ENCODE measurements around the gene TOB2.

Gene TOB2

GRCh38 chr22:41401781-41402648, 44.6 kb downstream of the TOB2 start:
- TF ChIP-seq CTCF (IDR thresholded peaks at IDR 0.05; ENCODE audit: insufficient read depth, low read depth, low read length, missing control alignments) = no peak
- DNase-seq (ENCODE audit: low read depth) = no peak

GRCh38 chr22:41398921-41399320, 47.7 kb downstream of the TOB2 start:
- no peak overlapping the region for H3K4me3 ChIP-seq (ENCODE audit: low read depth, low read length)
- TF ChIP-seq CTCF (IDR thresholded peaks at IDR 0.05; ENCODE audit: insufficient read depth, low read depth, low read length, missing control alignments) = no peak
- no peak for DNase-seq (ENCODE audit: low read depth)

More at GRCh38 chr22:41401781-41402648, 44.6 kb downstream of the TOB2 start:
- H3K4me3 ChIP-seq (ENCODE audit: low read depth, low read length) = no peak overlapping the region

GRCh38 chr22:41397143-41397811, 49.3 kb downstream of the TOB2 start:
- H3K4me3 ChIP-seq (ENCODE audit: low read depth, low read length) = no peak overlapping the region
- no peak for DNase-seq (ENCODE audit: low read depth)
- TF ChIP-seq CTCF (IDR thresholded peaks at IDR 0.05; ENCODE audit: insufficient read depth, low read depth, low read length, missing control alignments) = no peak

- DNase-seq (ENCODE audit: low read depth) = no peak
- H3K4me3 ChIP-seq (ENCODE audit: low read depth, low read length) = no peak overlapping the region
- no peak for TF ChIP-seq CTCF (IDR thresholded peaks at IDR 0.05; ENCODE audit: insufficient read depth, low read depth, low read length, missing control alignments)
Measured at GRCh38 chr22:41395531-41396240, 50.9 kb downstream of the TOB2 start.

- no peak for DNase-seq (ENCODE audit: low read depth)
- TF ChIP-seq CTCF (IDR thresholded peaks at IDR 0.05; ENCODE audit: insufficient read depth, low read depth, low read length, missing control alignments) = no peak
- H3K4me3 ChIP-seq (ENCODE audit: low read depth, low read length) = no peak overlapping the region
Measured at GRCh38 chr22:41394012-41394356, 52.6 kb downstream of the TOB2 start.

GRCh38 chr22:41387341-41387740, 59.3 kb downstream of the TOB2 start:
- no peak for TF ChIP-seq CTCF (IDR thresholded peaks at IDR 0.05; ENCODE audit: insufficient read depth, low read depth, low read length, missing control alignments)
- H3K4me3 ChIP-seq (ENCODE audit: low read depth, low read length) = no peak overlapping the region
- no peak for DNase-seq (ENCODE audit: low read depth)

All from GM12865 (cell line).